MM.1S (cell line): Measurements from ENCODE around the gene EGR4.

ENCODE experiments used
- DNase-seq: peaks from one replicate; pipeline ENCODE4 v3.0.0-alpha.2; 2015
- H2AFZ ChIP-seq: fragments of 300-600 bp; sonication (generic); 2 replicates; pipeline ENCODE4 v1.6.0; 2016; ENCODE audit warnings: antibody characterized with exemption, low read length
- H3F3A ChIP-seq: fragments of 300-600 bp; sonication (generic); 2 replicates; pipeline ENCODE4 v1.6.1; 2016; ENCODE audit warnings: mild to moderate bottlenecking, antibody characterized with exemption, low read length, moderate library complexity, mixed read lengths; ENCODE audit not compliant: insufficient read depth
- H3K27ac ChIP-seq: fragments of 300-600 bp; sonication (generic); 2 replicates; pipeline ENCODE4 v1.5.1; 2016; ENCODE audit warnings: mild to moderate bottlenecking, low read length
- H3K27me3 ChIP-seq: fragments of 300-600 bp; sonication (generic); replicated peaks from 2 replicates; pipeline ENCODE4 v1.6.0; 2016; ENCODE audit warnings: low read length; ENCODE audit not compliant: insufficient read depth
- H3K36me3 ChIP-seq: fragments of 300-600 bp; sonication (generic); replicated peaks from 2 replicates; pipeline ENCODE4 v1.6.1; 2016; ENCODE audit warnings: mild to moderate bottlenecking, low read length, mixed read lengths; ENCODE audit not compliant: insufficient read depth
- H3K4me1 ChIP-seq: fragments of 300-600 bp; sonication (generic); 2 replicates; pipeline ENCODE4 v1.6.1; 2016; ENCODE audit warnings: low read length, mixed read lengths
- H3K4me2 ChIP-seq: fragments of 300-600 bp; sonication (generic); 2 replicates; pipeline ENCODE4 v1.6.0; 2016; ENCODE audit warnings: low read depth, low read length
- H3K4me3 ChIP-seq: fragments of 300-600 bp; sonication (generic); 2 replicates; pipeline ENCODE4 v1.5.1; 2016; ENCODE audit warnings: low read length, mixed read lengths
- H3K79me2 ChIP-seq: fragments of 300-600 bp; sonication (generic); 2 replicates; pipeline ENCODE4 v1.6.1; 2016; ENCODE audit warnings: mixed run types, low read length, mixed read lengths
- H3K9ac ChIP-seq: fragments of 300-600 bp; sonication (generic); 2 replicates; pipeline ENCODE4 v1.6.1; 2016; ENCODE audit warnings: low read length, mixed read lengths
- H3K9me2 ChIP-seq: fragments of 300-600 bp; sonication (generic); replicated peaks from 2 replicates; pipeline ENCODE4 v1.6.1; 2016; ENCODE audit warnings: mild to moderate bottlenecking, low read length, mixed read lengths; ENCODE audit not compliant: insufficient read depth
- H3K9me3 ChIP-seq: fragments of 300-600 bp; sonication (generic); replicated peaks from 2 replicates; pipeline ENCODE4 v1.6.1; 2016; ENCODE audit warnings: mild to moderate bottlenecking, low read length, mixed read lengths; ENCODE audit not compliant: insufficient read depth
- H4K20me1 ChIP-seq: fragments of 300-600 bp; sonication (generic); 2 replicates; pipeline ENCODE4 v1.6.1; 2016; ENCODE audit warnings: mild to moderate bottlenecking, low read length, moderate library complexity, mixed read lengths; ENCODE audit not compliant: insufficient read depth
- CTCF ChIP-seq: fragments of 300-600 bp; sonication (generic); IDR thresholded peaks from 2 replicates; pipeline ENCODE4 v1.5.1; 2016; ENCODE audit warnings: antibody characterized with exemption, low read length, mixed read lengths
- EZH2 ChIP-seq: fragments of 300-600 bp; sonication (generic); optimal IDR thresholded peaks from 2 replicates; pipeline ENCODE3; 2017; ENCODE audit warnings: low read depth, mild to moderate bottlenecking, antibody characterized with exemption, low read length, mixed read lengths
- EZH2phosphoT487 ChIP-seq: fragments of 300-600 bp; sonication (generic); IDR thresholded peaks from 2 replicates; pipeline ENCODE4 v1.6.1; 2018; ENCODE audit warnings: antibody characterized with exemption, low read length

The EGR4 gene

GRCh38 chr2:73297586-73297985, 4.2 kb upstream of the EGR4 start:
- H3K4me1 ChIP-seq: no peaks in the 10 kb centered on the region
- H3K4me2 ChIP-seq: no peak overlapping the region
- H3F3A ChIP-seq: no peaks in the 10 kb centered on the region
- no peaks in the 10 kb centered on the region for H3K9me3 ChIP-seq
- H2AFZ ChIP-seq: no peak overlapping the region
- H3K79me2 ChIP-seq: no peaks in the 10 kb centered on the region
- TF ChIP-seq CTCF (no peak), EZH2 (no peak), EZH2phosphoT487 (no peak)
- peaks cover 48% of the 10 kb centered on the region for H3K27me3 ChIP-seq
- H3K4me3 ChIP-seq: no peak overlapping the region
- H3K9ac ChIP-seq: no peak overlapping the region
- no peak overlapping the region for H3K27ac ChIP-seq
- H3K9me2 ChIP-seq: no peaks in the 10 kb centered on the region
- no peaks in the 10 kb centered on the region for H4K20me1 ChIP-seq
- H3K36me3 ChIP-seq: no peaks in the 10 kb centered on the region
- DNase-seq: no peak

- H3K79me2 ChIP-seq: no peaks in the 10 kb centered on the region
- H3K36me3 ChIP-seq: no peaks in the 10 kb centered on the region
- no peak overlapping the region for H3K9ac ChIP-seq
- H3K4me1 ChIP-seq: no peaks in the 10 kb centered on the region
- no peaks in the 10 kb centered on the region for H4K20me1 ChIP-seq
- no peak for TF ChIP-seq EZH2
- no peak for TF ChIP-seq EZH2phosphoT487
- TF ChIP-seq CTCF: no peak
- no peak for DNase-seq
- no peaks in the 10 kb centered on the region for H3K9me2 ChIP-seq
- H3F3A ChIP-seq: no peaks in the 10 kb centered on the region
- no peak overlapping the region for H2AFZ ChIP-seq
- no peak overlapping the region for H3K4me2 ChIP-seq
- H3K27me3 ChIP-seq: peaks cover 53% of the 10 kb centered on the region
- no peak overlapping the region for H3K4me3 ChIP-seq
- H3K27ac ChIP-seq: no peak overlapping the region
- no peaks in the 10 kb centered on the region for H3K9me3 ChIP-seq
These were observed 3.8 kb upstream of the EGR4 start for GRCh38 chr2:73297151-73297559.

- Histone ChIP-seq H3K4me1 (no peaks in the 10 kb centered on the region), H3K27me3 (peaks cover 62% of the 10 kb centered on the region), H4K20me1 (no peaks in the 10 kb centered on the region), H3K9ac (no peak overlapping the region), H3K4me2 (no peak overlapping the region), H3K79me2 (no peaks in the 10 kb centered on the region), H3K9me2 (no peaks in the 10 kb centered on the region), H3K4me3 (no peak overlapping the region), H3K9me3 (no peaks in the 10 kb centered on the region), H2AFZ (no peak overlapping the region), H3F3A (no peaks in the 10 kb centered on the region), H3K27ac (no peak overlapping the region), H3K36me3 (no peaks in the 10 kb centered on the region)
- DNase-seq: no peak
- no peak for TF ChIP-seq EZH2phosphoT487
- no peak for TF ChIP-seq EZH2
- no peak for TF ChIP-seq CTCF
These were observed 2.5 kb upstream of the EGR4 start for GRCh38 chr2:73295751-73296400.
